Fibroblast of villous mesenchyme (primary cell): Measurements from ENCODE around the gene MANSC4. TPM values are rescaled to one million over a fixed set of nuclear protein-coding genes. Genes with fewer than 3 reads are reported as not detected.
A peak's percentile ranks its signal among the peaks of the same experiment; 100 is the strongest.

Source experiments
- DNase-seq: peaks from one replicate; pipeline ENCODE4 v3.0.0-alpha.2; 2010; ENCODE audit warnings: low read depth
- H3K4me3 ChIP-seq: 2 replicates; pipeline ENCODE4 v1.5.1; 2011; ENCODE audit warnings: low read depth, mild to moderate bottlenecking, low read length
- total RNA-seq: library from RNA; depleted of rRNA; stranded (reverse); fragments of >200 nt; gene quantifications from 2 replicates; pipeline ENCODE4 v1.2.3, GENCODE V29; 2012
- TF ChIP-seq, protein P1 (sequence below): IDR thresholded peaks from 2 replicates; pipeline ENCODE4 v1.5.1; 2012; ENCODE audit warnings: low read depth, mild to moderate bottlenecking, low read length; ENCODE audit not compliant: insufficient read depth

Gene MANSC4
- not detected in 2 replicates for total RNA-seq

DNA sequence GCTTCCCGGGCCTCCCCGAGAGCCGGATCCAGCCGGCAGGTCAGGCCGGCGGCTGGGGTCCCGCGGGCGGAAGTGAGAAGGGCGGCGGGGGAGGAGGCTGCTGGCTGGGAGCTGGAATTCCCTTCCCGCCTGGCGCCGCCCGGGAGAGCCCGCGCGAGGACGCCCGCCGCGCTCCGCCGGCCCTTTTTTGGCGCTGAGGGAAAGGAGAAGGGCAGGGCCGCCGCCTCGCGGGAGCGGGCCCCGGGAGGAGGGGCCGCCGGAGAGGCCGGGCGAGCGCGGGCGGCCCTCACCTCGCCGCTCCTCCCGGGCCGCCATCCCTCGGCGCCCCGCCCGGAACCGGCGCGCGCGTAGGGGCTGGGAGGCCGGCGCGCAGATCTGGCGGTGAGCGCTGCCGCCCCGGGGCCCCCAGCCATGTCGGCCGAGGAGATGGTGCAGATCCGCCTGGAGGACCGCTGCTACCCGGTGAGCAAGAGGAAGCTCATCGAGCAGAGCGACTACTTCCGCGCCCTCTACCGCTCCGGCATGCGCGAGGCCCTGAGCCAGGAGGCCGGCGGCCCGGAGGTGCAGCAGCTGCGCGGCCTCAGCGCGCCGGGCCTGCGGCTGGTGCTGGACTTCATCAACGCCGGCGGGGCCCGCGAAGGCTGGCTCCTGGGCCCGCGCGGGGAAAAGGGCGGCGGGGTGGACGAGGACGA, at the start of gene MANSC4, which contains the start of gene KLHL42:
MANSC4 (minus strand) TSS at position 317 of the 692 bp plus-strand sequence. CDS start 8,960 bp downstream, outside the sequence.
KLHL42 (plus strand) TSS at position 314 of the 692 bp plus-strand sequence; CDS start at position 412, 98 bp downstream.
- H3K4me3 ChIP-seq: peak within 1 kb of the TSS; percentile 76
- TF ChIP-seq, protein P1, sequence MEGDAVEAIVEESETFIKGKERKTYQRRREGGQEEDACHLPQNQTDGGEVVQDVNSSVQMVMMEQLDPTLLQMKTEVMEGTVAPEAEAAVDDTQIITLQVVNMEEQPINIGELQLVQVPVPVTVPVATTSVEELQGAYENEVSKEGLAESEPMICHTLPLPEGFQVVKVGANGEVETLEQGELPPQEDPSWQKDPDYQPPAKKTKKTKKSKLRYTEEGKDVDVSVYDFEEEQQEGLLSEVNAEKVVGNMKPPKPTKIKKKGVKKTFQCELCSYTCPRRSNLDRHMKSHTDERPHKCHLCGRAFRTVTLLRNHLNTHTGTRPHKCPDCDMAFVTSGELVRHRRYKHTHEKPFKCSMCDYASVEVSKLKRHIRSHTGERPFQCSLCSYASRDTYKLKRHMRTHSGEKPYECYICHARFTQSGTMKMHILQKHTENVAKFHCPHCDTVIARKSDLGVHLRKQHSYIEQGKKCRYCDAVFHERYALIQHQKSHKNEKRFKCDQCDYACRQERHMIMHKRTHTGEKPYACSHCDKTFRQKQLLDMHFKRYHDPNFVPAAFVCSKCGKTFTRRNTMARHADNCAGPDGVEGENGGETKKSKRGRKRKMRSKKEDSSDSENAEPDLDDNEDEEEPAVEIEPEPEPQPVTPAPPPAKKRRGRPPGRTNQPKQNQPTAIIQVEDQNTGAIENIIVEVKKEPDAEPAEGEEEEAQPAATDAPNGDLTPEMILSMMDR: no peak
- DNase-seq: peak; percentile 76

DNA sequence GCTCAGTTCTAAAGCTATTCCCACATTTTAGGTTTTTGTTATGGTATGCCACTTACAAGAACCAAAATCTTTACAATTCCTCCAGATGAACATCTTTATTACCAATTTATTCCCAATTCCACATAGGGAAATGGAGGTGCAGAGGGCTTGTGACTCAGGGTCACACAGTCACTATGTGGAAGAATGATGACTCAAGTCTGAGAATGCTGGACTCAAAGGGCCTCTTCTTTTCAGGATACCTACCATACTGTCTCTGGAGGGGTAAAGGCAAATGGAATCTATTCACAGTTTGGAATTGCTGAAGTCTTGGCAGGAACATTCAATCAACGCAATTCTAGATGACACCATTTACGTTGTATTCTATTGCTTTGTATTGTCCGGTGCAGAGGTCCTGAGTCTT, 48.2 kb upstream of the MANSC4 start:
- TF ChIP-seq, protein P1: no peak
- H3K4me3 ChIP-seq: no peak overlapping the region
- DNase-seq: no peak

DNA sequence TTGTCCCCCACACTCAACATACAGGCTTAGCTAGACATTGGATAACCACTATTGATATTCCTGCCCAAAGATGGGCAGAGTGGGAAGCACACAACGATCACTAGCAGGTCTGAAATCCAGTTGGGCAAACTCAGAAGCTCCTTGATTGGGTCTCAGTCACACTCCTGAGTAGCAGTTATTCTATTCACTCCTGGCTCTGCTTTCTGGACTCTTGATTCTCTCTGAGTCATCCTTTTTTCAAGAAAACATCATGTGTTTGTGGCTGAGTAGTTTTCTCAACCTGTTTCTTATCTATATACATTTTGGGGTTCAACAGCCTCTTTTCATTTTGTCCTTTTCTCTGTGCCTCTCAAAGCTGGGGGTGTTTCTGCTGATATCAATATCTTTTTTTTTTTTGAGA, 46.0 kb upstream of the MANSC4 start:
- H3K4me3 ChIP-seq: no peak overlapping the region
- no peak for DNase-seq
- TF ChIP-seq, protein P1: no peak

DNA sequence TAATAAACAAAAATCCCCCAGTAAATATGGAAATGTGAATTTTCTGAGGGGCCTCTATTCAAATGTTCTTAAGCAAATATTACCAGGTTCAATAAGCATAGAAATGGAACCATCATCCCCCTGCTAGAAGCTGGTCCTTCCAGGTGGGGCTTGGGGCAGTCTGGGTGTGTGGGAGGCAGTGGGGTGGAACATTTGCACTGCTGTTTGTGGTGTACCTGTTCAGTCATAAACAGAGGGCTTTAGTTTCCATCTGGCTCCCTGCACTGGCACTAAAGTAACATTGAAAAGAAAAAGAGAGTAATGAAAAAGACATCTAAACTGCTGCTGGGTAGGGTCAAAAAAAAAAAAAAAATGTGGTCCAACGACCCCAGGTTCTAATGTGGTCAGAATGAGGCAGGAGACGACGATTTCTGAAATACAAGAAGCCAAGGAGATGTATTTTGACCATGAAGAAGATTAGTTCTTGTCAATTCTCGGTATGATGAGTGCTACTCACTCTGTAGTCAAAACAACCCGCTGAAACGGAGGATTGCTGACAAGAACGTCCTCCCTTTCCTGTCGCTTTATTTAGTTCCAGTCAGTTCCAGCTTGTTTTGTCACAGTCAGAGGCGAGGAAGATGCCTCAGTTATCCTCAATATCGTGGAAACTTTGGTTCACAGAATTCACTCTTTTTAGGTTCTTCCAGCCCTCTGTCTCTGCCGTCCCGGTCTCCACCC, 44.2 kb upstream of the MANSC4 start:
- TF ChIP-seq, protein P1: no peak
- no peak overlapping the region for H3K4me3 ChIP-seq
- DNase-seq: no peak

DNA sequence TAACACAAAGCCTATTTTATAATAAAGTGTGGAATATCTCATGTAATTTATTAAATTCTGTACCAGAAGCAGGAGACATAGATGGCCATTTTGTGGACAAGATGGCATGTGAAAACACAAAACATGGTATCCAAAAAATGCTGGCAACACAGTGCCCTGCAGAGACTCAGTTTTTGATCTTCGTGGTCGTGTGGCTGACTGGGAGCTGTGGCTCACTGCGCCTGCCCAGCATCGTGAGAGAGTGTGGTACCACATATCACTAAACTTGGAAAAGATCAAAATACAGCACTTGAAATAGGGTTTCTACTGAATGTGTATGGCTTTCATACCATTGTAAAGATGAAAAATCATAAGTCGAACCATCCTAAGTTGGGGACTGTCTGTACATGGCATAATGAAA, 43.0 kb upstream of the MANSC4 start:
- DNase-seq: no peak
- TF ChIP-seq, protein P1: no peak
- no peak overlapping the region for H3K4me3 ChIP-seq

DNA sequence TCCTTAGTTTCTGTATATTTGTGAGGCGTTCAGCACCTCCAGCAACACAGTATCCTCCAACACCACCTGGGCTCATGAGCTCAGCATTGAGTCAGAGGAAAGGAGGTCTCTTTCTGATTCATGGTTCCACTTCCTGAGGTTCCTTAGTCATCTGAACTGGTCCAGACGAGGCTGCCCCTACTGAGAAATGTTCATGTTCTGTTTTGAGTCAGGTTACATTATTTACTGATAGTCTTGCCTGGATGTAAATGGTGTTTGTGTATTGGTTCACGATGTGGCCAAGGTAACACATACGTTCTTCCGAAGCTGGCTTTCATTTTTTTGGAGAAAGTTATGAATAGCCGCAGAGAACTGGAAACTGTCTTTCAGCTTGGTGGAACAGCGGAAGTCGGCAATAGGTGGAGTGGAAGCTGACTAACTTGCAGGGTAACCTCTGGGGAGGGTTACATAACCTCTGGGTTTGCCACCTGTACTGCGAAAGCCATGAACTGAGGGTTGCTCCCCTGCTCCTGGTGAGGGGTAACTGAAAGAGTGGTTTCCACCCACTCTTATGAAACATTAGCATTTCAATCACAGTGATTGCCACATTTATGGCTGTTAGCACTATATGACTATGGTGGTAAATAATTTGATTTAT, 42.2 kb upstream of the MANSC4 start:
- TF ChIP-seq, protein P1: no peak
- DNase-seq: peak; percentile 38

More for the DNA sequence above, 42.2 kb upstream of the MANSC4 start:
- no peak overlapping the region for H3K4me3 ChIP-seq
